ENCODE measurements around the gene LMAN1L. TPM values are rescaled to one million over a fixed set of nuclear protein-coding genes. Genes with fewer than 3 reads are reported as not detected.

Gene LMAN1L
- total RNA-seq, 1 donor from 2014 or later: 8.1 TPM

DNA sequence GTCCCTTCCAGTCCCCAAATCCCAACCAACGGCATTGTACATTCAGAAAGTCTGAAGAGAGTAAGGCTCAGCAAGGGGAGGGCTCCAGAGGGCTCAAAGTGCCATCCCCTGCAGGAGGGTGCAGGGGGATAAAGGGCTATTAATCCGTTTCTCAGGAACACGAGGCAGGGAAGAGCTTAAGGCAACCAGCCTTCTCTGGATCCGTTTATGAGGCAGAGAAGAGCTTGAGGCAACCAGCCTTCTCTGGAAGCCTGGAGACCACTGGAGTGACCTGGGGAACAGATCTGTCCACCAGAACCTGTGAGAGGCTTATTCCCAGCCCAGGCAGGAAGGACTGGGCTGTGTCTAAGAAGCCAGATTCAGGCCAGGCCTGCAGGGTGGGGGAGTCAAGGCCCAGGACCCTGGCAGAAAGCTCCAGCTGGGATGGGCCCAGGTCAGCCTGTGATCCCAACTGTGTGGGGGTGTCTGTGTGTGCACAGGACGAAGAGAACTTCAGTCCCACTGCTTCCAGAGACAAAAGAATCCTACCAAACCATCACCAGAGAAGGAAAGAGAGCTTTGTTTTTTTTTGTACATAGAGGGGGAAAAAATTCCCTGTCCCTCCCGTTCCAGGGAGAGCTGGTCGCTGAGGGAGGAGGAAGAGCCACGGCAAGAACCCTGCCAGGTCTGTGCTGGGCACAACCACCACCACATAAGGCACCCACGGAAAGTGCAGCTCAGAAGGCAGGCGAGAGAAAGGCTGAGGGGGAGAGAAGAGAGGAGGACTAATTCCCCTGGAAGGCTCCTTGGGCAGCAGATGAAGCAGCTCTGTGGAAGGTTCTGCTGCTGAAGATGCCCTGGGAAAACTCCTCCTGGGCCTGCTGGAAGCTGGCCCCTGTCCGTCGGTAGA, 31.9 kb downstream of the LMAN1L start:
- TF ChIP-seq, protein P1, sequence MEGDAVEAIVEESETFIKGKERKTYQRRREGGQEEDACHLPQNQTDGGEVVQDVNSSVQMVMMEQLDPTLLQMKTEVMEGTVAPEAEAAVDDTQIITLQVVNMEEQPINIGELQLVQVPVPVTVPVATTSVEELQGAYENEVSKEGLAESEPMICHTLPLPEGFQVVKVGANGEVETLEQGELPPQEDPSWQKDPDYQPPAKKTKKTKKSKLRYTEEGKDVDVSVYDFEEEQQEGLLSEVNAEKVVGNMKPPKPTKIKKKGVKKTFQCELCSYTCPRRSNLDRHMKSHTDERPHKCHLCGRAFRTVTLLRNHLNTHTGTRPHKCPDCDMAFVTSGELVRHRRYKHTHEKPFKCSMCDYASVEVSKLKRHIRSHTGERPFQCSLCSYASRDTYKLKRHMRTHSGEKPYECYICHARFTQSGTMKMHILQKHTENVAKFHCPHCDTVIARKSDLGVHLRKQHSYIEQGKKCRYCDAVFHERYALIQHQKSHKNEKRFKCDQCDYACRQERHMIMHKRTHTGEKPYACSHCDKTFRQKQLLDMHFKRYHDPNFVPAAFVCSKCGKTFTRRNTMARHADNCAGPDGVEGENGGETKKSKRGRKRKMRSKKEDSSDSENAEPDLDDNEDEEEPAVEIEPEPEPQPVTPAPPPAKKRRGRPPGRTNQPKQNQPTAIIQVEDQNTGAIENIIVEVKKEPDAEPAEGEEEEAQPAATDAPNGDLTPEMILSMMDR (IDR thresholded peaks at IDR 0.05; ENCODE audit: borderline replicate concordance): no peak
- peaks cover 49% of the 10 kb centered on the region for H3K4me1 ChIP-seq
- no peak overlapping the region for H3K4me3 ChIP-seq
- no peaks in the 10 kb centered on the region for H3K9me3 ChIP-seq (replicated peaks)
- H3K36me3 ChIP-seq: peaks cover 34% of the 10 kb centered on the region
- intact Hi-C loops (cut with micrococcal nuclease): no loop called here
- no peaks in the 10 kb centered on the region for H3K27me3 ChIP-seq (ENCODE audit: low read depth)
- peak overlapping the region; percentile 93 for H3K27ac ChIP-seq (replicated peaks)
- DNase-seq: no peak

DNA sequence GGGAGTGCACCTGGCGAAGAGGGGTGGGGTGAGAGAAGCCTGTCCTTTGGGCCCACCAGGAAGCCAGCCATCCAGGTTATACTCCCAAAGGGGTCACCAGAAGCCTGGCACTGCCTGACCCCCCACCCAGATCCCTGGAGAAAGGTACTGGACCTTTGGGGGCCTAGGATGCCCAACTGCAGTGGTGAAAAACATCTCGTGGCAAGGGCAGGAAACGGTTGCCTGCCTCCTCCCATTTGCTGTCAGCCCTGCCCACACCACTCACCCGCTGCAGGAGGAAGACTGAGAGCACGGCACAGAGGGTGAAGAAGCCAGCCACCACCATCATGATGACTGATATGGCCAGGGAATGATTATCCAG, 32.6 kb downstream of the LMAN1L start:
- no peak overlapping the region for H3K4me3 ChIP-seq
- no peaks in the 10 kb centered on the region for H3K9me3 ChIP-seq (replicated peaks)
- intact Hi-C loops (cut with micrococcal nuclease): no loop called here
- no peak overlapping the region for H3K27ac ChIP-seq (replicated peaks)
- H3K4me1 ChIP-seq: peaks cover 49% of the 10 kb centered on the region
- no peak for DNase-seq
- H3K27me3 ChIP-seq (ENCODE audit: low read depth): no peaks in the 10 kb centered on the region
- TF ChIP-seq, protein P1 (IDR thresholded peaks at IDR 0.05; ENCODE audit: borderline replicate concordance): no peak
- peaks cover 40% of the 10 kb centered on the region for H3K36me3 ChIP-seq

DNA sequence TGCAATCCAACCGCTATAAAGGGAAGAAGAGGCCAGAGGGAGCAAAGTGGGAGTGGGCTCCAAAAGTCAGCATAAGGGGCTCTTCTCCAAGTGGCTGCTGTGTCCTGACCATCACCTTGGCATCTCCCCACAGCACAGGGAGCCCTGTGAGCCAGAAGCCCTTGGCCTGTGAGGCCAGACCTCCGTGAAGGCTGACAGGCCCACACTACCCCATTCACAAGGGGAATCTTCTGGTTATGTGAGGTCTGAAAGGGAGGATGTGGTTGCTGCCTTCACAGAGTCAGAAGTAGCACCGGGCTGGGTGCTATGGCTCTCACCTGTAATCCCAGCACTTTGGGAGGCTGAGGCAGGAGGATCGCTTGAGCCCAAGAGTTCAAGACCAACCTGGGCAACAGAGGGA, 32.9 kb downstream of the LMAN1L start:
- intact Hi-C loops (cut with micrococcal nuclease): no loop called here

DNA sequence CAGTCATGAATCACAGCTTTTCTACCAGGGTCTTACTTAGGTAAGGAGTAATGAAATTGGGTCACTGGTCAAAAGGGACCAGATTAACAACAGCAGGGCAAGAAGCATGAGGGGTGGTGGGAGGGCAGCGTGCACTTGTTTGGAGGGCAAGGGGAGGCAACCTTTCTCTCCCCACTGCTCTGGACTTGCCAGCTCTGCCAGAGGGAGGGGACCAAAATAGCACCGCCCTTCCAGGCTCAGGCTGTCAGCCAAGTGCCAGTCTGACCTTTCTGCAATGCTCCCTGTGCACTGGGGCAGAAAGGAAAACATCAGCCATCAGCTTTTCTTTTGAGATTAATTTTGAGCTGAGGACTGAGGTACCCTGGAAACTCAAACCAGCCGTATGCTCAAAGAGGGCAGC, 34.8 kb downstream of the LMAN1L start:
- intact Hi-C loops (cut with micrococcal nuclease): no loop called here

More for the DNA sequence above, 32.9 kb downstream of the LMAN1L start:
- peaks cover 44% of the 10 kb centered on the region for H3K36me3 ChIP-seq
- peaks cover 49% of the 10 kb centered on the region for H3K4me1 ChIP-seq
- DNase-seq: no peak
- TF ChIP-seq, protein P1 (IDR thresholded peaks at IDR 0.05; ENCODE audit: borderline replicate concordance): no peak
- no peaks in the 10 kb centered on the region for H3K27me3 ChIP-seq (ENCODE audit: low read depth)
- no peak overlapping the region for H3K4me3 ChIP-seq
- H3K9me3 ChIP-seq (replicated peaks): no peaks in the 10 kb centered on the region
- H3K27ac ChIP-seq (replicated peaks): no peak overlapping the region

DNA sequence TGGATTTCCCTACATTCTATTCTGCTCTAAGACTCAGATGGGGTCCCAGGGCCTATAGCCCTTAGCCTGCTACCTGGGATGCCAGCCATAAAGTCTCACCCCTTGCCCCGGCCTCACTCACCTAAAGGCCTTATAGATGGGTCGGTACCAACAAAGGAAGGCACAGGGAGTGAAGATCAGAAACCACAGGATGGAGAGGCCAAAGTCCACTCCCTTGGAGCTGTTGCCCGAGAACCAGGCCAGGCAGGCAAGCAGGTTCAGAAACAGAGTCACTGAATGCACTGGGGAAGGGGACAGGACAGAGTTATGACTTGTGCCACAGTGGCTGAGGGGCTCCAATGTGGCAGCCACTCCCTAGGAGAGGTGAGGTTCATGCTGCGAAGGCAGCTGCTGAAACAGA, 37.8 kb downstream of the LMAN1L start:
- TF ChIP-seq, protein P1 (IDR thresholded peaks at IDR 0.05; ENCODE audit: borderline replicate concordance): no peak
- Histone ChIP-seq H3K9me3 (replicated peaks) (no peaks in the 10 kb centered on the region), H3K36me3 (peaks cover 74% of the 10 kb centered on the region), H3K27me3 (ENCODE audit: low read depth) (no peaks in the 10 kb centered on the region), H3K4me3 (no peak overlapping the region), H3K4me1 (peaks cover 20% of the 10 kb centered on the region), H3K27ac (replicated peaks) (no peak overlapping the region)
- DNase-seq: no peak
- intact Hi-C loops (cut with micrococcal nuclease): no loop called here

More for the DNA sequence above, 34.8 kb downstream of the LMAN1L start:
- peak overlapping the region; percentile 64 for H3K27ac ChIP-seq (replicated peaks)
- H3K4me1 ChIP-seq: peaks cover 34% of the 10 kb centered on the region
- DNase-seq: peak; percentile 68
- H3K27me3 ChIP-seq (ENCODE audit: low read depth): no peaks in the 10 kb centered on the region
- H3K4me3 ChIP-seq: no peak overlapping the region
- H3K36me3 ChIP-seq: peaks cover 63% of the 10 kb centered on the region
- no peaks in the 10 kb centered on the region for H3K9me3 ChIP-seq (replicated peaks)
- TF ChIP-seq, protein P1 (IDR thresholded peaks at IDR 0.05; ENCODE audit: borderline replicate concordance): no peak
